Right lobe of liver (tissue), 4 donors: ENCODE measurements around the gene ALS2CL.

ENCODE experiments used
- POLR2A ChIP-seq: fragments of 450-650 bp; IDR thresholded peaks from one replicate; pipeline ENCODE4 v1.6.1; 2017; ENCODE audit warnings: antibody characterized with exemption, mild to moderate bottlenecking
- TF ChIP-seq, protein P1 (sequence below), 4 donors: fragments of 200-600 bp in 3 of 4; fragments of 450-650 bp in 1 of 4; IDR thresholded peaks; one replicate each; pipeline versions ENCODE4 v1.5.1 to v1.8.0; 2016 to 2022; ENCODE audit warnings: antibody characterized with exemption in 4 of 4, mild to moderate bottlenecking in 2 of 4
- donor health status: DM: no; HTN: no; CAD: no.
- donor health status: DM: no; HTN: no; CAD: no.
- donor health status: DM: no; HTN: yes; CAD: no.

- TF ChIP-seq, protein P1, sequence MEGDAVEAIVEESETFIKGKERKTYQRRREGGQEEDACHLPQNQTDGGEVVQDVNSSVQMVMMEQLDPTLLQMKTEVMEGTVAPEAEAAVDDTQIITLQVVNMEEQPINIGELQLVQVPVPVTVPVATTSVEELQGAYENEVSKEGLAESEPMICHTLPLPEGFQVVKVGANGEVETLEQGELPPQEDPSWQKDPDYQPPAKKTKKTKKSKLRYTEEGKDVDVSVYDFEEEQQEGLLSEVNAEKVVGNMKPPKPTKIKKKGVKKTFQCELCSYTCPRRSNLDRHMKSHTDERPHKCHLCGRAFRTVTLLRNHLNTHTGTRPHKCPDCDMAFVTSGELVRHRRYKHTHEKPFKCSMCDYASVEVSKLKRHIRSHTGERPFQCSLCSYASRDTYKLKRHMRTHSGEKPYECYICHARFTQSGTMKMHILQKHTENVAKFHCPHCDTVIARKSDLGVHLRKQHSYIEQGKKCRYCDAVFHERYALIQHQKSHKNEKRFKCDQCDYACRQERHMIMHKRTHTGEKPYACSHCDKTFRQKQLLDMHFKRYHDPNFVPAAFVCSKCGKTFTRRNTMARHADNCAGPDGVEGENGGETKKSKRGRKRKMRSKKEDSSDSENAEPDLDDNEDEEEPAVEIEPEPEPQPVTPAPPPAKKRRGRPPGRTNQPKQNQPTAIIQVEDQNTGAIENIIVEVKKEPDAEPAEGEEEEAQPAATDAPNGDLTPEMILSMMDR (IDR thresholded peaks at IDR 0.05), result no peak
- no peak for TF ChIP-seq POLR2A
These were observed 8.0 kb downstream of the ALS2CL start for GRCh38 chr3:46685446-46685845.
